OCI-LY1 (cell line): Measurements from ENCODE around the gene TNFRSF11A.

Experiments used
- CTCF ChIP-seq: fragments of 200-600 bp; sonication (generic), shearing (Covaris generic); IDR thresholded peaks from 2 replicates; pipeline ENCODE4 v1.5.1; 2017; ENCODE audit warnings: mild to moderate bottlenecking, antibody characterized with exemption, low read length, moderate library complexity, mixed read lengths
- EZH2 ChIP-seq: fragments of 200-600 bp; sonication (generic), shearing (Covaris generic); IDR thresholded peaks from 2 replicates; pipeline ENCODE4 v1.8.0; 2017; ENCODE audit warnings: borderline replicate concordance, mixed run types, mild to moderate bottlenecking, antibody characterized with exemption, low read length, moderate library complexity, mixed read lengths

GRCh38 chr18:62388855-62389760 lies 64.0 kb downstream of the TNFRSF11A start:
- TF ChIP-seq CTCF (no peak), EZH2 (no peak)
